ENCODE results near the gene C2.
A peak's percentile ranks its signal among the peaks of the same experiment; 100 is the strongest.

Gene C2

GRCh38 chr6:31897612-31898382 lies 29.7 kb upstream of the C2 start, which contains the start of gene EHMT2:
TSS of gene EHMT2 (minus strand) at chr6:31897698. CDS start at chr6:31897677, 21 bp downstream.
- TF ChIP-seq, protein P1, sequence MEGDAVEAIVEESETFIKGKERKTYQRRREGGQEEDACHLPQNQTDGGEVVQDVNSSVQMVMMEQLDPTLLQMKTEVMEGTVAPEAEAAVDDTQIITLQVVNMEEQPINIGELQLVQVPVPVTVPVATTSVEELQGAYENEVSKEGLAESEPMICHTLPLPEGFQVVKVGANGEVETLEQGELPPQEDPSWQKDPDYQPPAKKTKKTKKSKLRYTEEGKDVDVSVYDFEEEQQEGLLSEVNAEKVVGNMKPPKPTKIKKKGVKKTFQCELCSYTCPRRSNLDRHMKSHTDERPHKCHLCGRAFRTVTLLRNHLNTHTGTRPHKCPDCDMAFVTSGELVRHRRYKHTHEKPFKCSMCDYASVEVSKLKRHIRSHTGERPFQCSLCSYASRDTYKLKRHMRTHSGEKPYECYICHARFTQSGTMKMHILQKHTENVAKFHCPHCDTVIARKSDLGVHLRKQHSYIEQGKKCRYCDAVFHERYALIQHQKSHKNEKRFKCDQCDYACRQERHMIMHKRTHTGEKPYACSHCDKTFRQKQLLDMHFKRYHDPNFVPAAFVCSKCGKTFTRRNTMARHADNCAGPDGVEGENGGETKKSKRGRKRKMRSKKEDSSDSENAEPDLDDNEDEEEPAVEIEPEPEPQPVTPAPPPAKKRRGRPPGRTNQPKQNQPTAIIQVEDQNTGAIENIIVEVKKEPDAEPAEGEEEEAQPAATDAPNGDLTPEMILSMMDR (IDR thresholded peaks at IDR 0.05; ENCODE audit: low read depth, low read length), result no peak
- peak; percentile 81 for DNase-seq (ENCODE audit: low read depth, low spot score)
- peak within 1 kb of the TSS; percentile 92 for H3K4me3 ChIP-seq (ENCODE audit: low read depth, low read length)
- in situ Hi-C loops (cut with HindIII; ENCODE audit: low sequenced_read_pairs), result no loop called here

DNA sequence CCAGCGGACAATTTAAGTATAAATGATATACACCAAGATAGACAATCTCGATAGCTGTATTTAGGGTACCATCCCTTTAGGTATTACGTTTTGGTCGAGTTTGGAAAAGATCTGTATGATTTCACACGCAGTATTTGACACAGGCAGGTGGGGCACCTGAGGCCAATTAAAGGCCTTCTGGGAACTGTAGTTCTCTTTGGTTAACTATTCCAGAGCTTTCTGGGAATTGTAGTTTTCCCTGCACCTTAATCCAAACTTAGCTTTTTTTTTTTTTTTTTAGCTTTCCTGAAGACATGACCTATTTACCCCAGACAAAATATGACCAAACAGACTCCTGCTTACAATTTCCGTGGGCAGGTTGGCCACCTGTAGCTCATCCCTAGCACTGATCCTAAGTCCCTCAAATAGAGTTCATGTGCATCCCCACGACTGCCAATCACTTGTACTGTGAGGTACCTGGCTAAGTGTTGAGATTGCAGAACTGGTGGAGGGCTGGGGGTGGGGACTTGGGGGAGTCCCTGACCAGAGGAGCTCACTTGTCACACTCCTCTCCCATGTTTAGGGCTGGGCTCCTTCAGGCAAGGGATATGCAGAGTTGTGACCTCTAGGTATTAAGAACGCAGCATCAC lies 29.0 kb upstream of the C2 start:
- in situ Hi-C loops (cut with HindIII; ENCODE audit: low sequenced_read_pairs), result no loop called here
- DNase-seq (ENCODE audit: low read depth, low spot score), result peak; percentile 46
- peak overlapping the region; percentile 92 for H3K4me3 ChIP-seq (ENCODE audit: low read depth, low read length)
- TF ChIP-seq, protein P1 (IDR thresholded peaks at IDR 0.05; ENCODE audit: low read depth, low read length), result no peak

- DNase-seq (ENCODE audit: low read depth, low spot score), result no peak
- no peak overlapping the region for H3K4me3 ChIP-seq (ENCODE audit: low read depth, low read length)
- in situ Hi-C loops (cut with HindIII; ENCODE audit: low sequenced_read_pairs), result no loop called here
- TF ChIP-seq, protein P1 (IDR thresholded peaks at IDR 0.05; ENCODE audit: low read depth, low read length), result no peak
Observed at GRCh38 chr6:31899215-31899614, 28.3 kb upstream of the C2 start.

DNA sequence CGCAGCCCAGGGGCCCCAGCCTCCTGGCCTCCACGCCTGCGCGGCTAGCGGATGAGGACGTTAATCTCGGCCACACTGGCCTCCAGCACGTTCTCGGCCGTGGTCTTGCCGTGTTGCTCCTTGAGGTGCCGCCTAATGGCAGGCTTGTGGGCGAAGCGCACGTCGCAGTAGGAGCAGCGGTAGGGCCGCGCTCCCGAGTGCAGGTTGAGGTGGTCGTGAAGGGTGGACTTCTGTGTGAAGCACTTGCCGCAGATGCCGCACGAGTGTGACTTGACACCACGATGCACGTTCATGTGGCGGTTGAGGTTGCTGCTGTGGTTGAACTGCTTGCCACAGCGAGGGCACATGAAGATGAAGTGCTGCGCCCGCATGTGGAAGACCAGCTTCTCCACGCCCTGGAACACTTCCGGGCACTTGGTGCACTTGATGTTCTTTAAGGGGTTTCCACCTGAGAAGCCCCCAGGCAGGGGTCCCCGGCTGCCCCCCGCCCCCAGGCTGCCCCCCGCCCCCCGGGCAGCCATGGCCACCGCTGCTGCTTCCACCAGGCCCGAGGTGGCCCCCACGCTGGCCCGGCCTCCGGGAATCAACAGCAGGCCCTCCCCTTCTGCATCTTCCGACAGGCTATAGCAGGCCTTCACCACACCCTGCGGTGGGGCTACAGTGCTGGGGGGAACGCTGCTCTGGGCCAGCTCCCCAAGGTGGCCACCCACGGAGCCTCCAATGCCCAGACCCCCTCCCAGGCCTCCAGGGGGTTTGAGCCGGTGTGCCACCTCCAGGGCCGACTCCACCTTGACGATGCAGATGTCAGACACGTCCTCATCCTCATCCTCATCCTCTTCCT lies 27.4 kb upstream of the C2 start:
- DNase-seq (ENCODE audit: low read depth, low spot score), result no peak
- no peak overlapping the region for H3K4me3 ChIP-seq (ENCODE audit: low read depth, low read length)
- TF ChIP-seq, protein P1 (IDR thresholded peaks at IDR 0.05; ENCODE audit: low read depth, low read length), result no peak
- in situ Hi-C loops (cut with HindIII; ENCODE audit: low sequenced_read_pairs), result no loop called here

DNA sequence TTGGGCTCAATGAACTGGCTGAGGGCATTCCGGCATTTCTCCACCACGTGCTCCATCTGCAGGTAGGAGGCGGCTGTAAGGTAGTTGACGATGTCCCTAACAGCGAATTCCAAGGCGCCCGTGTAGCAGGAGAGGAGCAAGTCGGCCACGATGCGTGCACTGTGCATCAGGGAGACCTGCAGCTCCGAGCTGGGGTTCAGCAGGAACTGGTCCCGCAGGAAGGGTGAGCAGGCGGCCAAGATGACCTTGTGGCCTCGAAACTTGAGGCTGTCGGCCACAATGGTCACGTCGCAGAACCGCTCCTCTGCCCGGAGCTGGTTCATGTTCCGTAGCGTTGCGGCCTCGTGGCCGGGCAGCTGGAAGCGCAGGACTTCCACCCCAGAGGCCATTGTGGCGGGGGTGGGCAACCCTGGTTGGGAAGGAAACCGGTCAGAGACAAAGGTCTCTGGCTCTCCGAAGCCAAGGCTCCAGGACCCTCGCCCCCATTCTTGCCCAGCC lies 26.6 kb upstream of the C2 start:
- no peak for DNase-seq (ENCODE audit: low read depth, low spot score)
- peak overlapping the region; percentile 55 for H3K4me3 ChIP-seq (ENCODE audit: low read depth, low read length)
- TF ChIP-seq, protein P1 (IDR thresholded peaks at IDR 0.05; ENCODE audit: low read depth, low read length), result no peak
- in situ Hi-C loops (cut with HindIII; ENCODE audit: low sequenced_read_pairs), result no loop called here

- DNase-seq (ENCODE audit: low read depth, low spot score), result peak; percentile 37
- in situ Hi-C loops (cut with HindIII; ENCODE audit: low sequenced_read_pairs), result no loop called here
- TF ChIP-seq, protein P1 (IDR thresholded peaks at IDR 0.05; ENCODE audit: low read depth, low read length), result no peak
- peak overlapping the region; percentile 55 for H3K4me3 ChIP-seq (ENCODE audit: low read depth, low read length)
Observed at GRCh38 chr6:31901415-31901952, 26.0 kb upstream of the C2 start.
